ENCODE results near the gene EGFL8.
A peak's percentile ranks its signal among the peaks of the same experiment; 100 is the strongest.

The EGFL8 gene

GRCh38 chr6:32177183-32177787 is 12.9 kb downstream of the EGFL8 start:
- H2AFZ ChIP-seq (ENCODE audit: low read length, unreplicated experiment) = peak overlapping the region; percentile 86

GRCh38 chr6:32177788-32178546 is 13.6 kb downstream of the EGFL8 start, which contains the start of gene RNF5:
TSS of gene RNF5 (plus strand) at chr6:32178405. CDS start at chr6:32178512, 107 bp downstream.
- Histone ChIP-seq H3K27ac (ENCODE audit: low read depth, low read length) (peak within 1 kb of the TSS; percentile 97), H3K4me1 (ENCODE audit: control insufficient read depth, insufficient read depth, low read length, unreplicated experiment) (peaks cover 19% of the 10 kb centered on the region), H2AFZ (ENCODE audit: low read length, unreplicated experiment) (peak within 1 kb of the TSS; percentile 86), H3K79me2 (ENCODE audit: control insufficient read depth, insufficient read depth, low read length, unreplicated experiment) (peaks cover 41% of the 10 kb centered on the region), H3K4me3 (ENCODE audit: low read depth, low read length) (peak within 1 kb of the TSS; percentile 96), H3K27me3 (ENCODE audit: insufficient read depth, low read length) (no peaks in the 10 kb centered on the region), H3K36me3 (ENCODE audit: insufficient read depth, low read length) (no peaks in the 10 kb centered on the region)

More at GRCh38 chr6:32177183-32177787, 12.9 kb downstream of the EGFL8 start:
- no peaks in the 10 kb centered on the region for H3K27me3 ChIP-seq (ENCODE audit: insufficient read depth, low read length)
- peaks cover 47% of the 10 kb centered on the region for H3K79me2 ChIP-seq (ENCODE audit: control insufficient read depth, insufficient read depth, low read length, unreplicated experiment)
- no peaks in the 10 kb centered on the region for H3K36me3 ChIP-seq (ENCODE audit: insufficient read depth, low read length)
- peak overlapping the region; percentile 96 for H3K4me3 ChIP-seq (ENCODE audit: low read depth, low read length)
- H3K27ac ChIP-seq (ENCODE audit: low read depth, low read length) = peak overlapping the region; percentile 97
- peaks cover 19% of the 10 kb centered on the region for H3K4me1 ChIP-seq (ENCODE audit: control insufficient read depth, insufficient read depth, low read length, unreplicated experiment)

- Histone ChIP-seq H2AFZ (ENCODE audit: low read length, unreplicated experiment) (no peak overlapping the region), H3K36me3 (ENCODE audit: insufficient read depth, low read length) (no peaks in the 10 kb centered on the region), H3K4me1 (ENCODE audit: control insufficient read depth, insufficient read depth, low read length, unreplicated experiment) (peaks cover 19% of the 10 kb centered on the region), H3K4me3 (ENCODE audit: low read depth, low read length) (peak overlapping the region; percentile 96), H3K27me3 (ENCODE audit: insufficient read depth, low read length) (no peaks in the 10 kb centered on the region), H3K79me2 (ENCODE audit: control insufficient read depth, insufficient read depth, low read length, unreplicated experiment) (peaks cover 33% of the 10 kb centered on the region), H3K27ac (ENCODE audit: low read depth, low read length) (peak overlapping the region; percentile 39; the same call in 1 of the 2 replicates)
Observed at GRCh38 chr6:32178547-32179440, 14.4 kb downstream of the EGFL8 start.

- H3K4me3 ChIP-seq (ENCODE audit: low read depth, low read length) = peak overlapping the region; percentile 96
Observed at GRCh38 chr6:32179766-32180405, 15.5 kb downstream of the EGFL8 start.

GRCh38 chr6:32181148-32181702 is 16.8 kb downstream of the EGFL8 start:
- Histone ChIP-seq H3K4me3 (ENCODE audit: low read depth, low read length) (no peak overlapping the region), H3K27me3 (ENCODE audit: insufficient read depth, low read length) (no peaks in the 10 kb centered on the region), H3K27ac (ENCODE audit: low read depth, low read length) (no peak overlapping the region), H3K4me1 (ENCODE audit: control insufficient read depth, insufficient read depth, low read length, unreplicated experiment) (peaks cover 13% of the 10 kb centered on the region), H3K36me3 (ENCODE audit: insufficient read depth, low read length) (no peaks in the 10 kb centered on the region), H3K79me2 (ENCODE audit: control insufficient read depth, insufficient read depth, low read length, unreplicated experiment) (peaks cover 12% of the 10 kb centered on the region), H2AFZ (ENCODE audit: low read length, unreplicated experiment) (no peak overlapping the region)

More at GRCh38 chr6:32179766-32180405, 15.5 kb downstream of the EGFL8 start:
- peaks cover 22% of the 10 kb centered on the region for H3K79me2 ChIP-seq (ENCODE audit: control insufficient read depth, insufficient read depth, low read length, unreplicated experiment)
- H3K27ac ChIP-seq (ENCODE audit: low read depth, low read length) = no peak overlapping the region
- H3K27me3 ChIP-seq (ENCODE audit: insufficient read depth, low read length) = no peaks in the 10 kb centered on the region
- H3K36me3 ChIP-seq (ENCODE audit: insufficient read depth, low read length) = no peaks in the 10 kb centered on the region
- H3K4me1 ChIP-seq (ENCODE audit: control insufficient read depth, insufficient read depth, low read length, unreplicated experiment) = peaks cover 18% of the 10 kb centered on the region
- H2AFZ ChIP-seq (ENCODE audit: low read length, unreplicated experiment) = no peak overlapping the region

GRCh38 chr6:32181915-32182529 is 17.6 kb downstream of the EGFL8 start:
- Histone ChIP-seq H3K4me3 (ENCODE audit: low read depth, low read length) (no peak overlapping the region), H3K27ac (ENCODE audit: low read depth, low read length) (no peak overlapping the region), H3K27me3 (ENCODE audit: insufficient read depth, low read length) (no peaks in the 10 kb centered on the region), H3K4me1 (ENCODE audit: control insufficient read depth, insufficient read depth, low read length, unreplicated experiment) (peaks cover 5% of the 10 kb centered on the region), H3K36me3 (ENCODE audit: insufficient read depth, low read length) (no peaks in the 10 kb centered on the region), H2AFZ (ENCODE audit: low read length, unreplicated experiment) (no peak overlapping the region), H3K79me2 (ENCODE audit: control insufficient read depth, insufficient read depth, low read length, unreplicated experiment) (peaks cover 12% of the 10 kb centered on the region)

GRCh38 chr6:32182555-32182981 is 18.2 kb downstream of the EGFL8 start:
- peaks cover 13% of the 10 kb centered on the region for H3K79me2 ChIP-seq (ENCODE audit: control insufficient read depth, insufficient read depth, low read length, unreplicated experiment)
- no peak overlapping the region for H3K4me3 ChIP-seq (ENCODE audit: low read depth, low read length)
- peaks cover 5% of the 10 kb centered on the region for H3K4me1 ChIP-seq (ENCODE audit: control insufficient read depth, insufficient read depth, low read length, unreplicated experiment)
- no peak overlapping the region for H2AFZ ChIP-seq (ENCODE audit: low read length, unreplicated experiment)
- peaks cover 4% of the 10 kb centered on the region; the same call in 1 of the 2 replicates for H3K36me3 ChIP-seq (ENCODE audit: insufficient read depth, low read length)
- no peaks in the 10 kb centered on the region for H3K27me3 ChIP-seq (ENCODE audit: insufficient read depth, low read length)
- no peak overlapping the region for H3K27ac ChIP-seq (ENCODE audit: low read depth, low read length)

GRCh38 chr6:32183030-32183429 is 18.6 kb downstream of the EGFL8 start:
- peaks cover 9% of the 10 kb centered on the region for H3K4me1 ChIP-seq (ENCODE audit: control insufficient read depth, insufficient read depth, low read length, unreplicated experiment)
- no peaks in the 10 kb centered on the region for H3K27me3 ChIP-seq (ENCODE audit: insufficient read depth, low read length)
- peaks cover 17% of the 10 kb centered on the region for H3K79me2 ChIP-seq (ENCODE audit: control insufficient read depth, insufficient read depth, low read length, unreplicated experiment)
- H3K4me3 ChIP-seq (ENCODE audit: low read depth, low read length) = no peak overlapping the region
- no peak overlapping the region for H2AFZ ChIP-seq (ENCODE audit: low read length, unreplicated experiment)
- peaks cover 4% of the 10 kb centered on the region; the same call in 1 of the 2 replicates for H3K36me3 ChIP-seq (ENCODE audit: insufficient read depth, low read length)
- no peak overlapping the region for H3K27ac ChIP-seq (ENCODE audit: low read depth, low read length)

GRCh38 chr6:32183483-32184083 is 19.2 kb downstream of the EGFL8 start:
- H3K4me3 ChIP-seq (ENCODE audit: low read depth, low read length) = no peak overlapping the region
- H3K27me3 ChIP-seq (ENCODE audit: insufficient read depth, low read length) = no peaks in the 10 kb centered on the region
- H3K4me1 ChIP-seq (ENCODE audit: control insufficient read depth, insufficient read depth, low read length, unreplicated experiment) = peaks cover 11% of the 10 kb centered on the region
- H2AFZ ChIP-seq (ENCODE audit: low read length, unreplicated experiment) = no peak overlapping the region
- peaks cover 4% of the 10 kb centered on the region; the same call in 1 of the 2 replicates for H3K36me3 ChIP-seq (ENCODE audit: insufficient read depth, low read length)
- peaks cover 18% of the 10 kb centered on the region for H3K79me2 ChIP-seq (ENCODE audit: control insufficient read depth, insufficient read depth, low read length, unreplicated experiment)
- H3K27ac ChIP-seq (ENCODE audit: low read depth, low read length) = no peak overlapping the region

Data from ACC112 (cell line).